Heart right ventricle (tissue), 16 donors: Measurements from ENCODE around the gene CCDC7. TPM values are rescaled to one million over a fixed set of nuclear protein-coding genes. Genes with fewer than 3 reads are reported as not detected.
"Not testable (repeated sequence)": the region's sequence is repeated elsewhere in the genome, so short reads cannot be mapped to it uniquely, and the experiment has no call there.

Experiments
- ATAC-seq, 8 donors: fragments of 200-7000 bp; cut with Tn5 transposase; one replicate each; pipeline ENCODE4 v1.9.1; 2020; ENCODE audit warnings: mild to moderate bottlenecking in 8 of 8, moderate library complexity in 8 of 8, moderate number of reproducible peaks in 1 of 8
- DNase-seq, 2 donors: peaks; one replicate each; pipeline ENCODE4 v3.0.0-alpha.2; 2020
- H3K27ac ChIP-seq, 10 donors: fragments of 200-600 bp; sonication (generic) in 2 of 10; one replicate each; pipeline versions ENCODE4 v1.5.0 to v1.8.0; 2020 to 2022; ENCODE audit warnings: mild to moderate bottlenecking in 3 of 10
- H3K27me3 ChIP-seq, 7 donors: fragments of 200-600 bp; one replicate each; pipeline ENCODE4 v1.8.0; 2021 to 2022; ENCODE audit warnings: mild to moderate bottlenecking in 2 of 7
- H3K36me3 ChIP-seq, 9 donors: fragments of 200-600 bp; sonication (generic) in 1 of 9; one replicate each; pipeline versions ENCODE4 v1.5.0 to v1.8.0; 2020 to 2022; ENCODE audit warnings: mild to moderate bottlenecking in 2 of 9
- H3K4me1 ChIP-seq, 9 donors: fragments of 200-600 bp; sonication (generic) in 1 of 9; one replicate each; pipeline versions ENCODE4 v1.5.0 to v1.8.0; 2020 to 2022; ENCODE audit warnings: mild to moderate bottlenecking in 4 of 9
- H3K4me3 ChIP-seq, 10 donors: fragments of 200-600 bp; sonication (generic) in 2 of 10; one replicate each; pipeline versions ENCODE4 v1.5.0 to v1.8.0; 2020 to 2022; ENCODE audit warnings: mild to moderate bottlenecking in 7 of 10, moderate library complexity in 2 of 10
- H3K9me3 ChIP-seq, 11 donors: fragments of 200-600 bp in 10 of 11; sonication (generic) in 2 of 11; one replicate each; pipeline versions ENCODE4 v1.5.0 to v1.8.0; 2013 to 2022; ENCODE audit warnings: mild to moderate bottlenecking in 2 of 11, control low read depth in 1 of 11, moderate library complexity in 1 of 11
- WGBS, 2 donors: extraction: QIAGEN DNeasy Blood & Tissue Kit; methylation state at CpG; one replicate each; pipeline ENCODE4 v1.1.7; 2013; ENCODE audit warnings: inconsistent platforms in 1 of 2; 5-methylcytosine and 5-hydroxymethylcytosine counted together
- intact Hi-C, 10 donors: fragments of 100-400 bp; cut with DNase I; formaldehyde crosslinking; loops; one replicate each; pipeline versions ENCODE4 v1.11.1 to v1.14.2; 2022
- polyA plus RNA-seq, 2 donors: library from polyadenylated mRNA; stranded (reverse); fragments of 200-250 nt; gene quantifications; one replicate each; pipeline ENCODE4 v1.2.3, GENCODE V29; 2013
- total RNA-seq, 10 donors: library from RNA; stranded (reverse); fragmentation: NEBNext Ultra II Directional in 3 of 10; extraction: Animal tissue kit (Norgen Biotek cat#: 25700) in 3 of 10; gene quantifications; one replicate each; pipeline versions ENCODE4 v1.2.1 to v1.2.4, GENCODE V29; 2021 to 2023
- TF ChIP-seq, protein P1 (sequence below), 9 donors: fragments of 200-600 bp; sonication (generic) in 2 of 9; IDR thresholded peaks; one replicate each; pipeline versions ENCODE4 v1.5.0 to v1.8.0; 2021 to 2022; ENCODE audit warnings: antibody characterized with exemption in 9 of 9, mild to moderate bottlenecking in 5 of 9, moderate library complexity in 1 of 9
- donor health status: Arrhythmogenic right ventricular cardiomyopathy.
- donor health status: ischemic (EF 13 %, LVEDD 7.1; RV severe dilation, severe dysfunction).
- donor health status: healthy with polysubstance abuse.
- donor health status: DM: no; HTN: yes; CAD: no.
- donor health status: DM: no; HTN: no; CAD: no.
- donor health status: ischemic (EF 25% LVEDD 6.9; RV normal size, moderate dysfunction).
- donor health status: ischemic (EF 25% LVEDD 5.7; RV mildly dilated, moderate dysfunction).
- donor health status: healthy.
- donor health status: DM: yes; HTN: yes; CAD: no.
- donor health status: Ischemic cardiomyopathy.
- donor health status: ischemic (EF 35%, LVEDD 5.7; RV mildly dilated, moderate dysfunction).
- donor health status: nonischemic (EF 11% LVEDD 7.7; RV severe dilation, severe dysfunction).
- donor health status: DM: yes; HTN: yes; CAD: no.
- donor health status: PGD.
- donor health status: ischemic (EF 29% LVEDD 5.4; RV normal size, mild dysfunction).
- donor health status: nonischemic (EF 23%, LVEDD 6.1; RV moderate dilation, normal function).

The CCDC7 gene
- total and polyA plus RNA-seq, 12 donors: 0.96 to 34.1 (median 20.4) TPM

DNA sequence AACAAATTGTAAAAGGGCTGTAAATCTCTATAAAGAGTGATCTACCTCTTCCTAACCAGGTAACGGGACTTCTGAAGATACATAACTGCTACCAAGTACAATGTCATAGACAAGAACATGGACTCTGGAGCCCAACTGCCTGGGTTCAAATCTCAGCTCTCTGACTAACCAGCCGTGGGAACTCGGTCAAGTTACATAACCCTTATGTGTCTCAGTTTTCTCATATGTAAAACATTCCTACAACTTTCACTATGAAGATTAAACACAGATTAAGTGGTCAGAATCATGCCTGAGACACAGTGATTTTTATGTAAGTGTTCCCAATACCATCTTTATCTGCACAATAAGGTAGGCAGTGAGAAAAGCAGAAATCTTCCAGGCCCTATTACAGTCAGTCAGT is 459.5 kb downstream of the CCDC7 start:
- ATAC-seq: no peak
- H3K36me3 ChIP-seq: peaks cover 0 to 93% (median 28%) of the 10 kb centered on the region in 9 donors
- H3K9me3 ChIP-seq: no peaks in the 10 kb centered on the region
- DNase-seq: no peak
- H3K27me3 ChIP-seq: no peaks in the 10 kb centered on the region
- intact Hi-C loops: loop anchor here in 2 of 10 donors (10.0 kb wide), 1 partner anchor 99 kb away; no protein-coding TSS in a partner anchor
- TF ChIP-seq, protein P1, sequence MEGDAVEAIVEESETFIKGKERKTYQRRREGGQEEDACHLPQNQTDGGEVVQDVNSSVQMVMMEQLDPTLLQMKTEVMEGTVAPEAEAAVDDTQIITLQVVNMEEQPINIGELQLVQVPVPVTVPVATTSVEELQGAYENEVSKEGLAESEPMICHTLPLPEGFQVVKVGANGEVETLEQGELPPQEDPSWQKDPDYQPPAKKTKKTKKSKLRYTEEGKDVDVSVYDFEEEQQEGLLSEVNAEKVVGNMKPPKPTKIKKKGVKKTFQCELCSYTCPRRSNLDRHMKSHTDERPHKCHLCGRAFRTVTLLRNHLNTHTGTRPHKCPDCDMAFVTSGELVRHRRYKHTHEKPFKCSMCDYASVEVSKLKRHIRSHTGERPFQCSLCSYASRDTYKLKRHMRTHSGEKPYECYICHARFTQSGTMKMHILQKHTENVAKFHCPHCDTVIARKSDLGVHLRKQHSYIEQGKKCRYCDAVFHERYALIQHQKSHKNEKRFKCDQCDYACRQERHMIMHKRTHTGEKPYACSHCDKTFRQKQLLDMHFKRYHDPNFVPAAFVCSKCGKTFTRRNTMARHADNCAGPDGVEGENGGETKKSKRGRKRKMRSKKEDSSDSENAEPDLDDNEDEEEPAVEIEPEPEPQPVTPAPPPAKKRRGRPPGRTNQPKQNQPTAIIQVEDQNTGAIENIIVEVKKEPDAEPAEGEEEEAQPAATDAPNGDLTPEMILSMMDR (IDR thresholded peaks at IDR 0.05): no peak
- no peak overlapping the region for H3K4me3 ChIP-seq
- no peak overlapping the region for H3K27ac ChIP-seq
- 94 to 95% methylated on average over 3 of the region's 3 CpGs for WGBS, 2 donors
- peaks cover 0 to 2% (median 0%) of the 10 kb centered on the region in 9 donors for H3K4me1 ChIP-seq

DNA sequence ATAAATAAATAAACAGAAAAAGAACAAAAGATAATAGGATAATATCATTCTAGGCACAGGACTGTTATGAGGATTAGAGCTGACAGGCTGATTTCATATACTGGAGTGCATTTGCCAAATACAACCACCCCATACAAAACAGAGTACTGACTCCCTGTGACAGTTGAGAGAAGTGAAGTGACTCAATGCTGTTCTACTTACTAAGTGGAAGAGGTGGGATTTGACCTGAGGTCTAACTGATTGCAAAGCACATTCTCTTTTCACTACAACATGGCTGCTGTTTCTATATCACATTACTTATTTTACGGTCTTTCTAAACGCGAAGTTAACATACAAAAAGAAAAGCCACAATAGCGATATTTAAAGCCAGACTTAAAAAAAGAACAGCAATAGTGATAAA is 460.7 kb downstream of the CCDC7 start:
- WGBS, 2 donors: 95 to 97% methylated on average over 4 of the region's 4 CpGs
- intact Hi-C loops: loop anchor here in 2 of 10 donors (10.0 kb wide), 1 partner anchor 98 kb away; no protein-coding TSS in a partner anchor
- no peak overlapping the region for H3K27ac ChIP-seq
- DNase-seq (no peak), ATAC-seq (no peak)
- TF ChIP-seq, protein P1 (IDR thresholded peaks at IDR 0.05): no peak
- no peak overlapping the region for H3K4me3 ChIP-seq
- H3K27me3 ChIP-seq: no peaks in the 10 kb centered on the region
- peaks cover 0 to 13% (median 4%) of the 10 kb centered on the region in 9 donors for H3K4me1 ChIP-seq
- H3K36me3 ChIP-seq: peaks cover 0 to 100% (median 37%) of the 10 kb centered on the region in 9 donors
- H3K9me3 ChIP-seq: no peaks in the 10 kb centered on the region

DNA sequence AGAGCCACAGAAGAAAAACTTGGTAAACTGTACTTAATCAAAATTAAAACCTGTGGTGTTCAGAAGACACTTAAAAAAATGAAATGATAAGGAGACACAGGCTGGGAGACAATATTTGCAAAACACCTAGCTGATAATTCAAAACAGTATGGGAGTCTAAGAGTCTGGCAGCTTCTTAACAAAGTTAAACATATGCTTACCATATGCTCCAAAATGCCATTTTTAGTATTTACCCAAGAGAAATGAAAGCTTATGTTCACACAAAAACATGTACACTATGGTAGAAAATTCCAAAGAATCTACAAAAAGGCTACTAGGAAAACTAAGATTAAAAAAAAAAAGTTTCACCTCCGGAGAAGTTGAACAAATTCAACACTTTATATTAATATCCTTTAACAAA is 463.5 kb downstream of the CCDC7 start:
- H3K9me3 ChIP-seq: no peaks in the 10 kb centered on the region

DNA sequence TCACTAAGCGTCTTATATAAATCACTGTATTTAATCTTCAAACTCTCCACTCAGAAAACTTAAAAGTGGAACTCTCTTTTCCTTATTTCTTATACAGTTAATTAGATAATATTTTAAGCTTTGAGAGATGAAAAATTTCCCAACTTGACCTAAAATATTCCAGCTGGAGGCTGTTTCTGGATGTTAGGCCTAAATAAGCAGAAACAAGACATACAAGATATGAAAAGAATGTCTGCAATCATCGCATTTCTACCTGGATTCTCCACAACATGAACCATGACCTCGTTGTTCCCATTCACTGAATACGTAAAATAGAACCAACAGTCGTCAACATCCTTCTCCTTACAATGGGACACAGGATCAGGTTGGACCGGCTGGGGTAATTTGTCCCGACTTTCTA is 464.0 kb downstream of the CCDC7 start:
- not testable (repeated sequence) for DNase-seq, H3K27me3 ChIP-seq, H3K27ac ChIP-seq, ATAC-seq, H3K4me3 ChIP-seq, H3K9me3 ChIP-seq
- intact Hi-C loops: loop anchor here in 2 of 10 donors (10.0 kb wide), 1 partner anchor 95 kb away; no protein-coding TSS in a partner anchor
- H3K36me3 ChIP-seq: peaks cover 0 to 98% (median 38%) of the 10 kb centered on the region in 9 donors
- WGBS, 2 donors: 83 to 92% methylated on average over 5 of the region's 7 CpGs
- H3K4me1 ChIP-seq: peaks cover 0 to 20% (median 4%) of the 10 kb centered on the region in 9 donors

More for the DNA sequence above, 463.5 kb downstream of the CCDC7 start:
- DNase-seq: no peak
- peaks cover 0 to 98% (median 34%) of the 10 kb centered on the region in 9 donors for H3K36me3 ChIP-seq
- H3K27ac ChIP-seq: no peak overlapping the region
- WGBS, 2 donors: 84 to 85% methylated on average over 1 of the region's 1 CpG
- intact Hi-C loops: loop anchor here in 2 of 10 donors (10.0 kb wide), 1 partner anchor 95 kb away; no protein-coding TSS in a partner anchor
- H3K4me1 ChIP-seq: peaks cover 0 to 20% (median 4%) of the 10 kb centered on the region in 9 donors
- no peak overlapping the region for H3K4me3 ChIP-seq
- H3K27me3 ChIP-seq: no peaks in the 10 kb centered on the region
- TF ChIP-seq, protein P1 (IDR thresholded peaks at IDR 0.05): no peak
- no peak for ATAC-seq
